ENCODE measurements around the gene TMOD4. TPM values are rescaled to one million over a fixed set of nuclear protein-coding genes. Genes with fewer than 3 reads are reported as not detected.

The TMOD4 gene
- total and polyA plus RNA-seq, 2 of the 13 experiments (the other 11 are each of a cell fraction or from before 2014, with no cell fraction given): 0.66 TPM; not detected in 1

DNA sequence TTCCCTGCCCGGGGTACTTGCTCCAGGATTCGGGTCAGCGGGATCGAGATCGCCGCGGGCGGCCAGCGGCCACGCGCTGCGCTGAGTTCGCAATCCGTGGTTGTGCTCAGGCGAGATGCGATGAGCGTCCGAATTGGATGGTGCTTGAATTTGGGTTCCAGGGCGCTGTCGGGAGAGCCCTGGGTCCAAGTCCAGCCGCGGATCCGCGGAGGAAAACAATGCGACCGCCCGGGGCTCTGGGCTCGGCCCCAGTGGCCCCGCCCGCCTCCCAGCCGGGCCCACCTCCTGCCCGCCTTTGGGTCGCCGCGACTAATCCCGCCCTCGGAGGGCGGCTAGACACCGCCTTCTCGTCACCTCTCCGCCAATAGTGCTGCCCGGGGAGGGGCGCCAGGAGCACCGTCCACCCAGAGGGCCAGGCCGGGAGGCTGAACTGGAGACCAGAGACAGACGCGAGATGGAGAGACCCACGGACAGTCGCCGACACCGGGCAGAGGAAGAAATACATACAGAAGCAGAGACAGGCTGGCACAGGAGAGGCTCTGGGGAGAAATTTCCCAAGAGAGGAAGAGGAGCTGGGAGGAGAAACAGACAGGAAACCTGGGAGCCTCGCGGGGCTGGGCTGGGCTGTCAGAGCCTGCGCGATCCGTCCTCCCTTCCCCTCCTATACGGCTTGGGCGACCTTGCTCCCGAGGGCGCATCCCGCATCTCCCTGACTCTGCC, 29.2 kb downstream of the TMOD4 start, which contains the start of gene SEMA6C (continued):
- TF ChIP-seq ZFY (CRISPR knock-in tag; IDR thresholded peaks at IDR 0.05): peak; percentile 56
- TF ChIP-seq, protein P1, sequence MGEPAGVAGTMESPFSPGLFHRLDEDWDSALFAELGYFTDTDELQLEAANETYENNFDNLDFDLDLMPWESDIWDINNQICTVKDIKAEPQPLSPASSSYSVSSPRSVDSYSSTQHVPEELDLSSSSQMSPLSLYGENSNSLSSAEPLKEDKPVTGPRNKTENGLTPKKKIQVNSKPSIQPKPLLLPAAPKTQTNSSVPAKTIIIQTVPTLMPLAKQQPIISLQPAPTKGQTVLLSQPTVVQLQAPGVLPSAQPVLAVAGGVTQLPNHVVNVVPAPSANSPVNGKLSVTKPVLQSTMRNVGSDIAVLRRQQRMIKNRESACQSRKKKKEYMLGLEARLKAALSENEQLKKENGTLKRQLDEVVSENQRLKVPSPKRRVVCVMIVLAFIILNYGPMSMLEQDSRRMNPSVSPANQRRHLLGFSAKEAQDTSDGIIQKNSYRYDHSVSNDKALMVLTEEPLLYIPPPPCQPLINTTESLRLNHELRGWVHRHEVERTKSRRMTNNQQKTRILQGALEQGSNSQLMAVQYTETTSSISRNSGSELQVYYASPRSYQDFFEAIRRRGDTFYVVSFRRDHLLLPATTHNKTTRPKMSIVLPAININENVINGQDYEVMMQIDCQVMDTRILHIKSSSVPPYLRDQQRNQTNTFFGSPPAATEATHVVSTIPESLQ (CRISPR knock-in tag; conservative IDR thresholded peaks at IDR 0.05): no peak
- peak; percentile 22; the same call in 1 of the 2 replicates for TF ChIP-seq FOXO1 (CRISPR knock-in tag; IDR thresholded peaks at IDR 0.05)
- TF ChIP-seq SP5 (CRISPR knock-in tag; IDR thresholded peaks at IDR 0.05; ENCODE audit: borderline replicate concordance, low read depth): peak; percentile 70
- no peak for TF ChIP-seq GTF3A (CRISPR knock-in tag; conservative IDR thresholded peaks at IDR 0.05)
- TF ChIP-seq HDAC1 (CRISPR knock-in tag; IDR thresholded peaks at IDR 0.05): peak; percentile 42; the same call in 1 of the 2 replicates
- no peak; the same call in 1 of the 2 replicates for TF ChIP-seq EED (CRISPR knock-in tag; IDR thresholded peaks at IDR 0.05)
- TF ChIP-seq MTF1 (CRISPR knock-in tag; IDR thresholded peaks at IDR 0.05): no peak
- TF ChIP-seq HHEX (CRISPR knock-in tag; IDR thresholded peaks at IDR 0.05): no peak
- TF ChIP-seq, protein P2, sequence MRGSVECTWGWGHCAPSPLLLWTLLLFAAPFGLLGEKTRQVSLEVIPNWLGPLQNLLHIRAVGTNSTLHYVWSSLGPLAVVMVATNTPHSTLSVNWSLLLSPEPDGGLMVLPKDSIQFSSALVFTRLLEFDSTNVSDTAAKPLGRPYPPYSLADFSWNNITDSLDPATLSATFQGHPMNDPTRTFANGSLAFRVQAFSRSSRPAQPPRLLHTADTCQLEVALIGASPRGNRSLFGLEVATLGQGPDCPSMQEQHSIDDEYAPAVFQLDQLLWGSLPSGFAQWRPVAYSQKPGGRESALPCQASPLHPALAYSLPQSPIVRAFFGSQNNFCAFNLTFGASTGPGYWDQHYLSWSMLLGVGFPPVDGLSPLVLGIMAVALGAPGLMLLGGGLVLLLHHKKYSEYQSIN (CRISPR knock-in tag; IDR thresholded peaks at IDR 0.05; ENCODE audit: borderline replicate concordance): no peak
- TF ChIP-seq SP140L (CRISPR knock-in tag; IDR thresholded peaks at IDR 0.05; ENCODE audit: borderline replicate concordance): no peak
- TF ChIP-seq CBX2 (IDR thresholded peaks at IDR 0.05; ENCODE audit: low read depth, low read length): no peak
- no peak for TF ChIP-seq CBX2 (CRISPR knock-in tag; IDR thresholded peaks at IDR 0.05; ENCODE audit: low read depth)
- TF ChIP-seq ZNF101 (CRISPR knock-in tag; IDR thresholded peaks at IDR 0.05; ENCODE audit: borderline replicate concordance, low read depth): no peak
- 0 out of 2 replicates have a peak, but pooled peaks have one; percentile 43 for TF ChIP-seq ZKSCAN8 (CRISPR knock-in tag; IDR thresholded peaks at IDR 0.05; ENCODE audit: borderline replicate concordance)
- TF ChIP-seq SOX13 (IDR thresholded peaks at IDR 0.05): no peak
- peak in 1 of 2 experiments; percentile 38; a peak in 1 of 4 replicates for TF ChIP-seq SOX13 (CRISPR knock-in tag; conservative IDR thresholded peaks at IDR 0.05 in 1 of 2, IDR thresholded peaks at IDR 0.05 in 1 of 2)
- TF ChIP-seq ZNF44 (CRISPR knock-in tag; IDR thresholded peaks at IDR 0.05): no peak
- TF ChIP-seq ELF4 (CRISPR knock-in tag; IDR thresholded peaks at IDR 0.05; ENCODE audit: borderline replicate concordance): peak; percentile 58; the same call in 1 of the 2 replicates
- peak; percentile 55 for TF ChIP-seq POGZ (CRISPR knock-in tag; IDR thresholded peaks at IDR 0.05)
- TF ChIP-seq, protein P3, sequence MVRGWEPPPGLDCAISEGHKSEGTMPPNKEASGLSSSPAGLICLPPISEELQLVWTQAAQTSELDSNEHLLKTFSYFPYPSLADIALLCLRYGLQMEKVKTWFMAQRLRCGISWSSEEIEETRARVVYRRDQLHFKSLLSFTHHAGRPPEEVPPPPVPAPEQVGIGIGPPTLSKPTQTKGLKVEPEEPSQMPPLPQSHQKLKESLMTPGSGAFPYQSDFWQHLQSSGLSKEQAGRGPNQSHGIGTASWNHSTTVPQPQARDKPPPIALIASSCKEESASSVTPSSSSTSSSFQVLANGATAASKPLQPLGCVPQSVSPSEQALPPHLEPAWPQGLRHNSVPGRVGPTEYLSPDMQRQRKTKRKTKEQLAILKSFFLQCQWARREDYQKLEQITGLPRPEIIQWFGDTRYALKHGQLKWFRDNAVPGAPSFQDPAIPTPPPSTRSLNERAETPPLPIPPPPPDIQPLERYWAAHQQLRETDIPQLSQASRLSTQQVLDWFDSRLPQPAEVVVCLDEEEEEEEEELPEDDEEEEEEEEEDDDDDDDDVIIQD (CRISPR knock-in tag; IDR thresholded peaks at IDR 0.05; ENCODE audit: low read depth): no peak
- TF ChIP-seq, protein P4, sequence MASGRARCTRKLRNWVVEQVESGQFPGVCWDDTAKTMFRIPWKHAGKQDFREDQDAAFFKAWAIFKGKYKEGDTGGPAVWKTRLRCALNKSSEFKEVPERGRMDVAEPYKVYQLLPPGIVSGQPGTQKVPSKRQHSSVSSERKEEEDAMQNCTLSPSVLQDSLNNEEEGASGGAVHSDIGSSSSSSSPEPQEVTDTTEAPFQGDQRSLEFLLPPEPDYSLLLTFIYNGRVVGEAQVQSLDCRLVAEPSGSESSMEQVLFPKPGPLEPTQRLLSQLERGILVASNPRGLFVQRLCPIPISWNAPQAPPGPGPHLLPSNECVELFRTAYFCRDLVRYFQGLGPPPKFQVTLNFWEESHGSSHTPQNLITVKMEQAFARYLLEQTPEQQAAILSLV (CRISPR knock-in tag; IDR thresholded peaks at IDR 0.05; ENCODE audit: borderline replicate concordance): peak; percentile 45; the same call in 1 of the 2 replicates
- peak; percentile 96 for TF ChIP-seq ZNF263 (CRISPR knock-in tag; IDR thresholded peaks at IDR 0.05)
- no peak for TF ChIP-seq THYN1 (CRISPR knock-in tag; IDR thresholded peaks at IDR 0.05; ENCODE audit: borderline replicate concordance, low read depth)

All from HepG2 (cell line).